Stimulated activated CD8-positive, alpha-beta memory T cell treated with anti-CD3 and anti-CD28 coated beads, Interleukin-7, amount 100 ng/mL, for 1 hour (primary cell): ENCODE data around the gene KCTD14.
"Not testable (repeated sequence)": the region's sequence is repeated elsewhere in the genome, so short reads cannot be mapped to it uniquely, and the experiment has no call there.

ENCODE experiments used
- DNase-seq, 2 donors: peaks; one replicate each; pipeline ENCODE4 v3.0.0-alpha.2; 2020; ENCODE audit warnings: low read depth in 2 of 2

The KCTD14 gene

GRCh38 chr11:78022397-78023396, at the start of gene KCTD14:
KCTD14 (minus strand) TSS chr11:78023276; CDS start chr11:78023249, 27 bp downstream.
- no peak for DNase-seq

GRCh38 chr11:78072455-78072854, 49.4 kb upstream of the KCTD14 start:
- no peak for DNase-seq

- DNase-seq, result no peak
Measured at GRCh38 chr11:78071717-78072116, 48.6 kb upstream of the KCTD14 start.

GRCh38 chr11:78070621-78071020, 47.5 kb upstream of the KCTD14 start:
- no peak for DNase-seq

- DNase-seq, result no peak
Measured at GRCh38 chr11:78069465-78069864, 46.4 kb upstream of the KCTD14 start.

- DNase-seq, result no peak
Measured at GRCh38 chr11:78067704-78068103, 44.6 kb upstream of the KCTD14 start.

- DNase-seq, result no peak
Measured at GRCh38 chr11:78066471-78066870, 43.4 kb upstream of the KCTD14 start.

- DNase-seq, result no peak
Measured at GRCh38 chr11:78065203-78065602, 42.1 kb upstream of the KCTD14 start.

- DNase-seq, result no peak
Measured at GRCh38 chr11:78063440-78064181, 40.5 kb upstream of the KCTD14 start, which contains the start of gene THRSP. THRSP (plus strand) TSS chr11:78063861; CDS start chr11:78063882, 21 bp downstream.

- no peak for DNase-seq
Measured at GRCh38 chr11:78062671-78063070, 39.6 kb upstream of the KCTD14 start.

- no peak for DNase-seq
Measured at GRCh38 chr11:78061921-78062311, 38.8 kb upstream of the KCTD14 start.

GRCh38 chr11:78061088-78061920, 38.2 kb upstream of the KCTD14 start:
- no peak for DNase-seq

GRCh38 chr11:78060533-78060932, 37.5 kb upstream of the KCTD14 start:
- DNase-seq, result no peak

- DNase-seq, result not testable (repeated sequence)
Measured at GRCh38 chr11:78059749-78060328, 36.8 kb upstream of the KCTD14 start.

- DNase-seq, result no peak
Measured at GRCh38 chr11:78057462-78058055, 34.5 kb upstream of the KCTD14 start.

- no peak for DNase-seq
Measured at GRCh38 chr11:78056093-78056492, 33.0 kb upstream of the KCTD14 start.

GRCh38 chr11:78054971-78055370, 31.9 kb upstream of the KCTD14 start:
- DNase-seq, result no peak

GRCh38 chr11:78050964-78051831, 28.1 kb upstream of the KCTD14 start:
- DNase-seq, result no peak

GRCh38 chr11:78049348-78049747, 26.3 kb upstream of the KCTD14 start:
- no peak for DNase-seq

- no peak for DNase-seq
Measured at GRCh38 chr11:78048561-78048960, 25.5 kb upstream of the KCTD14 start.
